SKM-1 treated with dmso at 0.1 percent for 144 hours (cell line): Measurements from ENCODE around the gene ZSWIM9.

ENCODE experiments used
- DNase-seq: peaks from one replicate; lab custom pipeline; 2025; ENCODE audit not compliant: unreplicated experiment; lab: John Stamatoyannopoulos, UW

Gene ZSWIM9

DNA sequence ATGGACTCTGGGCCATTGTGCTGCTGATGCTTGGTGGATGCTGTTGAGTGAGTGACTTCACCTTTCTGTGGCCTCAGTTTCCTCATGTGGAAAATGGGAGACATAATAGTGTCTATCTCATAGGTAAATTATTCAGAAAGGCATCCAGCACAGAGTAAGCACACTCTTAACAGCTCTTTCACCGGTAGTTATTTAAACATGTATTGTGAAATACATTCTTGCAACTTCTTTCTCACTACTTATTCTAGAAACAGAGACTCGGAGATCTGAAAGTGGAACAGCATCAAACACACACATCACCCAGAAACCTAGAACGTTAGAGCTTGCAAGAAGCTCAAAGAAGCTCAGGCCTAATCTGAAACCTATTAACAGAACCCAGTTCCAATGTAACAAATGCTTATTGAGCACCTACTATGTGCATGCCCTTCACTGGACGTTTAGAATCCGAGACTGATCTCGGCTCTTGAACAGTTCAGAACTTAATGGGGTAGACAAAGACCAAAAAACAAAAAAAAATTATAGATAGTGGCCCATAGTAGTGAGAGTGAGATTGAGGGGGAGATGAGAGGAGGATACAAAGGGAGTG is 4.1 kb downstream of the ZSWIM9 start:
- DNase-seq = no peak

- peak; percentile 37 for DNase-seq
Observed at GRCh38 chr19:48175578-48175977, 5.1 kb downstream of the ZSWIM9 start.

GRCh38 chr19:48176226-48176625 is 5.7 kb downstream of the ZSWIM9 start:
- DNase-seq = no peak

DNA sequence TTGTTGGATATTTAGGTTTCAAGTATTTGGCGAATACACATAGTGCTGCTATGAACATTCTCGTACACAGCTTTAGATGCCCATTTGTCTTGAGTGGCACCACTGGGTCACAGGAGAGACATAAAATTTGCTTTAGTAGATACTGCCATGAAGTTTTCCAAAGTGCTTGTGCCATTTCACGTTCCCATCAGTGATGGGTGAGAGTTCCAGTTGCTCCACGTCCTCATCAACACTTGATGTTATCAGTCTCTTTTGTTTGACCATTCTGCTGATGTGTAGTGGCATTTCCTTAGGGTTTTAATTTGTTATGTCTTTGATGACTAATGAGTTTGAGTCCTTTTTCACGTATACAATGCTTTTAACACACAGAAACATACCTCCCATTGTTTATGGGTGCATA is 11.0 kb downstream of the ZSWIM9 start:
- DNase-seq = no peak

- no peak for DNase-seq
Observed at GRCh38 chr19:48182434-48182833, 12.0 kb downstream of the ZSWIM9 start.

DNA sequence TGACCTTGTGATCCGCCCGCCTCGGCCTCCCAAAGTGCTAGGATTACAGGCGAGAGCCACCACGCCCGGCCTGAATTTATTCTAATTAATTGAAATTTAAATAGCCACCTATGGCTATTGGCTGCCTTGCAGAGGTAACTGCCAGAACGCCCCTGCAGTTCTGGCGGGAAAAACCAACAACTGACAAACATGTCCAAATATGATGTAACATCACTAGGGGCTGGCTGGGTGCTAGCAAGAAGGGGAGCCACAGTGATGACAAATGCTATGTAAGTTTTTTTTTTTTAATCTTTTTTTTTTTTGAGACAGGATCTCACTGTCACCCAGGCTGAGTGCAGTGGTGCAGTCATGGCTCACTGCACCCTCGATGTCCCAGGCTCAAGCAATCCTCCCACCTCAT is 12.9 kb downstream of the ZSWIM9 start:
- DNase-seq = no peak

DNA sequence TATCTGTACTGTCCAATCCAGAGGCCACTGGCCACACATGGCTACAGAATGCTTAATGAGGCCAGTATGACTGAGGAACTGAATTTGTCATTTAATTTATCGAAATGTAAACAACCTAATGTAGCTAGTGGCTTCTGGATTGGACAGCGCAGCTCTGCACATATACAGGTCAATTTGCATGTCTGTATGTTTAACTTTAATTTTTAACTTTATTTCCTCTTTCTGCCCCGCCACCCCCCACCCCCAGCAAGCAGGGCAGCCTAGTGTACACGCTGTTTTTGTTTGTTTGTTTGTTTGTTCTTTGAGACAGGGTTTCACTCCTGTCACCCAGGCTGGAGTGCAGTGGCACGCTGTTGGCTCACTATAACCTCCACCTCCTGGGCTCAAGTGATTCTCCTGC is 15.5 kb downstream of the ZSWIM9 start:
- DNase-seq = no peak

DNA sequence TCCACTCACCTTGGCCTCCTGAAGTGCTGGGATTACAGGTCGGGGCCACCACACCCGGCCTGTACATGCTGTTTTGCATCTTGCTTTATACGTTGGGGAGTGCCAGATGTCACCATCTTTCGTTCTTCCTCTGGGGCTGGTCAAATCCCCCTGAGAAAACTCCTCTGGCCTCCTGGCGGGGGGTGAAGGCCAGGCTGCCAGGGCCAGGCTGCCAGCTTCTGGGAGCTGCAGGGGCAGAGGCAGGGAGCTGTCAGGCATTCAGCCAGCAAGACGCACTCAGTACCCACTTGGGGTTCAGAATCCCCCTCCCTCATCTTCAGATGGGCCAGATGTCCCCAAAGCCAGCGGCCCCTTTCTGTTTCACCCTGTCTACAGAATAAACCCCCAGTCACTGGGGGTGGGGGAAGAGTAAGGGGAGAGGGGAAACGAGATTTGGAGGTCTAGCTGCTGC is 16.1 kb downstream of the ZSWIM9 start:
- DNase-seq = no peak

DNA sequence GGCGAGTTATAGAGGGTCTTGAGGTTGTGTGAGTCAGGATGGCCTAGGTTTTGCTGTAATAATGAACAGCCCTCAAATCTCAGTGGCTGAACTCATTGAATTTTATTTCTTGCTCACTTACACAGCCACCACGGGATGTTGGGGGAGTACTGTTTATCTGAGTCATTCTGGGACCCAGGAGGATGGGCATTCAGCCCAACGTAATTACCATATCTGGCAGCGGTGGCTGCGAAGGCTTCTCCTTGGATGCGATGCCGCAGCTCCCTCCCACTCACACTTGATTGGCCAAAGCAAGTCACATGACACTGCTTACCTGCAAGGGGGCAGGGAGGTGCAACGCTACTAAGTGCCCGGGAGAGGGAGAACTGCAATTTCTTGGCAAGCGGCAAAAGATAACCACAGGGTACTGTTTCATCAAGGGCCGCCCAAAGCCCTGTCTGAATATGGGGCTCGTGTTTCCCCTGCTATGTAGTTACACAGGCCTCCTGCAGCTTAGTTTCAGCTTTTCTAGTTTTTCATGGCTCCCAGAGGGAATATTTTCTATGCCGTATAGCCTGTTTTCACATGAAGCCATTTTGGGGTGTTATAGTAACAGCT is 19.9 kb downstream of the ZSWIM9 start:
- no peak for DNase-seq

DNA sequence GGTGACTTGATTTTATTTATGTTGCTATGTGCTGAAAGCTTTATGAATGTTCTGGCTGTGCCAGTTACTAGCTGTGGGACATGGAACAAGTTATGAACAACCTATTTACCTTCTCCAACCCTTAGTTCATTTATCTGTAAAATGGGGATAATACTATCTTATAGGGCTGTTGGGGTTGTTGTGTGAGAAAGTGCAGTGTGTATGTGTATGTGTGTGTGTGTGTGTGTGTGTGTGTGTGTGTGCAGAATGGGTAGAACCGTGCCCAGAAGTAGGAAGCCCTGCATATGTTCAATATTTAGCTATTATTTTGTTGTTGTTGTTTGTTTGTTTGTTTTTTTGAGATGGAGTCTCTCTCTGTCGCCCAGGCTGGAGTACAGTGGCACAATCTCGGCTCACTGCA is 20.4 kb downstream of the ZSWIM9 start:
- no peak for DNase-seq

DNA sequence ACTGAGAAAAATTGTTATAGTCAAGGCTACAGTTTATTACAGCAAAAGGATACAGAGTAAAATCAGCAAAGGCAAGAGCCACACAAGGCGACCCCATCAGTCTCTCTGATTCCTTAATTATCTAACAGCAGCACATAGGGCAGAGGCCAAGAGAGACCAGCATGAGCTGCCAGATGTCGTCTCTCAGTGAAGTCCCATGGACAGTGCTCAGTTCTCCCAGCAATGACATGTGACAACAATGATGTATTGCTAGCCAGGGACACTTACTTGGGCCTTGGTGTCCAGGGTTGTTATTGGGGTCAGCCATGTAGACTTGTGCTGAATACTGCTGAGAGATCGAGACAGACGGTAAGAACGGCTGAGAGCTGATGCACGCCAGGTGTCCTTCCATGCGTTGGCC is 22.3 kb downstream of the ZSWIM9 start:
- no peak for DNase-seq

- DNase-seq = no peak
Observed at GRCh38 chr19:48194041-48194843, 23.8 kb downstream of the ZSWIM9 start.

GRCh38 chr19:48194844-48195830 is 24.7 kb downstream of the ZSWIM9 start:
- DNase-seq = no peak

DNA sequence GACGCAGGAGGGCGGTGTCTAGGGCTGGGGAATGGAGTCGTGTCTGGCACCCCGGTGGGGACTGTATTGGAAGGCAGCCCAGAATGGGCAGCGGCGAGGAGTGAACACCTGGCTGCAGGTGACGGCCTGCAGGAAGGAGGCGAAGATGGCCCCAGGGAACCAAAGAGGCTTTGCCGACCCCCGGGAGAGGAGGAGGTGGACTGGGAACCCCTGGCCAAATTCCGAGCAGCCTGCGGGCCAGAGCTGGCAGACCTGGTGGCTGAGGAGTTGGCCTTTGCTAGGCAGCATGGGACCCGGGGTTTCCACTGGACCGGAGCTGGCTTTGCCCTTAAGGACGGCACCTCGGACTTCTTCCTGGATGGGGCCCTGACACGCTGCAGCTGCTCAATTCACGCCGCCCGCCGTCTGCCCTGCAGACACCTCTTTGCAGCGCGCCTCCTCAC is 25.9 kb downstream of the ZSWIM9 start:
- DNase-seq = no peak

- DNase-seq = no peak
Observed at GRCh38 chr19:48196933-48197665, 26.6 kb downstream of the ZSWIM9 start.

- DNase-seq = no peak
Observed at GRCh38 chr19:48203222-48203793, 32.8 kb downstream of the ZSWIM9 start.

GRCh38 chr19:48203794-48204628 is 33.5 kb downstream of the ZSWIM9 start:
- DNase-seq = peak; percentile 84

- no peak for DNase-seq
Observed at GRCh38 chr19:48206397-48207093, 36.1 kb downstream of the ZSWIM9 start.

DNA sequence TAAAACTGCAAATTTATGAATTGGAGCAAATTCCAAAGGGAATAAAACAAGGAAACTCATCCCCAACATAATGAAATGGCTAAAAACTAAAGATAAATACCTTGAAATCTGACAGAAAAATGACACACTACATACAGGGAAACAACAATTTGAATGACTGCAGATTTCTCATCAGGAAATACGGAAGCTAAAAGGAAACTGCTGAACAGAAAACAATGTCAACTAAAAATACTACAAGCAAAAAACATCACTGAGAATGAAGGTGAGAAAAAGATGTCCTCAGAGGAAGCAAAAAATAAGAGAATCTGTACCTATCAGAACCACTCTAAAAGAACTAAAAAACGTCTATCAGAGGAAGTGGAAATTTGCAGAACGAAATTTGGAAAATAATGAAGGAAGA is 39.5 kb downstream of the ZSWIM9 start:
- DNase-seq = no peak
